Ishikawa (cell line): ENCODE results near the gene ZNF316.

Source experiments
- CEBPB ChIP-seq: IDR thresholded peaks from 2 replicates; pipeline ENCODE4 v1.6.1; 2012
- CREB1 ChIP-seq: IDR thresholded peaks from 2 replicates; pipeline ENCODE4 v1.6.1; 2012; ENCODE audit warnings: low read depth
- EGR1 ChIP-seq: IDR thresholded peaks from 2 replicates; pipeline ENCODE4 v1.6.1; 2012
- EP300 ChIP-seq: IDR thresholded peaks from 2 replicates; pipeline ENCODE4 v1.6.1; 2012; ENCODE audit warnings: borderline replicate concordance
- FOXM1 ChIP-seq: IDR thresholded peaks from 2 replicates; pipeline ENCODE4 v1.6.1; 2012; ENCODE audit warnings: low read depth, borderline replicate concordance
- NFIC ChIP-seq: IDR thresholded peaks from 2 replicates; pipeline ENCODE4 v1.6.1; 2012
- RAD21 ChIP-seq: IDR thresholded peaks from 2 replicates; pipeline ENCODE4 v1.6.1; 2012; ENCODE audit warnings: low read depth
- REST ChIP-seq: IDR thresholded peaks from 2 replicates; pipeline ENCODE4 v1.6.1; 2012; ENCODE audit warnings: low read depth, mild to moderate bottlenecking
- TAF1 ChIP-seq: IDR thresholded peaks from 2 replicates; pipeline ENCODE4 v1.6.1; 2012; ENCODE audit warnings: low read depth, mild to moderate bottlenecking
- TCF12 ChIP-seq: IDR thresholded peaks from 2 replicates; pipeline ENCODE4 v1.6.1; 2012; ENCODE audit warnings: low read depth
- TEAD4 ChIP-seq: IDR thresholded peaks from 2 replicates; pipeline ENCODE4 v1.6.1; 2012
- YY1 ChIP-seq: IDR thresholded peaks from 2 replicates; pipeline ENCODE4 v1.6.1; 2012; ENCODE audit warnings: low read depth
- ZBTB7A ChIP-seq: IDR thresholded peaks from 2 replicates; pipeline ENCODE4 v1.6.1; 2012; ENCODE audit warnings: low read depth
- TF ChIP-seq, protein P1 (sequence below): IDR thresholded peaks from 2 replicates; pipeline ENCODE4 v1.6.1; 2012
- TF ChIP-seq, protein P2 (sequence below): IDR thresholded peaks from 2 replicates; pipeline ENCODE4 v1.6.1; 2012

Gene ZNF316

DNA sequence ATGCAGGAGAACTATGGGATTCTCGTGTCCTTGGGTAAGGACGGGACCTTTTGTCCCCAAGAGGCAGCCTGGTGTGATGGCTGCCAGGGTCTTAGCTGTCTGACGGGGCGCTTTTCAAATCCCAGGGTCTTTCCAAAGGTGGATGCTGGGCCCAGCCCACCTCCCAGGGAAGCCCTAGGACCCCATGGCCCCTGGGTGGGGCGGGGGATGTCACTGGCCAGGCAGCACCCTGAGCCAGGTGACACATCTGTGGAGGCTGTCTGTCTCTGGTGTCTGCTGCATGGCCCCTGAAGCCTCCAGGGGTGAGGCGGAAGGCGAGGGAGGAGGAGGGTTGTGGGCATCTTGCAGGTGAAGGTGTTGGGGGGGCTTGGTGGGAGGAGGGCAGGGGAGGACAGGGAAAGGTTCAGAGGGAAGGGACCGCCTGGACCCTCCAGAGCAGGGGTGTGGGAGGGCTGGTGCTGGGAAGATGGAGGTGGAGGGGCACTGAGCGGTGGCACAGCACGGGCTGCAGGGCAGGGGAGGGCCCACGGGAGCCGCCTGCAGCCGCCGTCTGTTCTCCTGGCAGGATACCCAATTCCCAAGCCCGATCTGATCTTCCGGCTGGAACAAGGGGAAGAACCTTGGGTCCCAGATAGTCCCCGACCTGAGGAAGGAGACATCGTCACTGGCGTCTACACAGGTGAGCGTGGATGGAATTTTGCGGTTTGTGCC lies 7.0 kb downstream of the ZNF316 start:
- TF ChIP-seq, protein P1, sequence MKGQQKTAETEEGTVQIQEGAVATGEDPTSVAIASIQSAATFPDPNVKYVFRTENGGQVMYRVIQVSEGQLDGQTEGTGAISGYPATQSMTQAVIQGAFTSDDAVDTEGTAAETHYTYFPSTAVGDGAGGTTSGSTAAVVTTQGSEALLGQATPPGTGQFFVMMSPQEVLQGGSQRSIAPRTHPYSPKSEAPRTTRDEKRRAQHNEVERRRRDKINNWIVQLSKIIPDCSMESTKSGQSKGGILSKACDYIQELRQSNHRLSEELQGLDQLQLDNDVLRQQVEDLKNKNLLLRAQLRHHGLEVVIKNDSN, result no peak
- TF ChIP-seq EGR1 (no peak), CREB1 (no peak), TEAD4 (no peak)

DNA sequence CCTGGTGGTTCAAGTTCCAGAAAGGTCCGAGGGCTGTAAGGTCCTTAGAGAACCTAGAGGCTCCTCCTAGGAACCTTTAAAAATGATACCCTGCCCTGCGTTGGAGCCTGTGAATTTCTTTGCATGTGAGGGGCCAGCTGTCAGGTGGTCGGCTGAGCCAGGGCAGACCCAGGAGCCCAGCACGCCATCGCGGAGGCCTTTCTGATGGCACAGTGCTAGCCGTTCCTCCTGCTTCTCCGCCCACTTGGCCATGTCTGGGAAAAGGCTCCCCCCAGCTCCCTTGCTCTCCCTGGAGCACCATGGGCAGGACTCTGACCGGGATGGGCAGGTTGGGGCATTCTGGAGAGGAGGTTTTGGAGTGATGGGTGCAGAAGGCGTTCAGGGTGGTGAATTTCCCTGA lies 7.6 kb downstream of the ZNF316 start:
- TF ChIP-seq TCF12, result no peak
- no peak for TF ChIP-seq CREB1
- TF ChIP-seq YY1, result no peak
- TF ChIP-seq NFIC, result no peak
- no peak for TF ChIP-seq RAD21
- TF ChIP-seq, protein P2, sequence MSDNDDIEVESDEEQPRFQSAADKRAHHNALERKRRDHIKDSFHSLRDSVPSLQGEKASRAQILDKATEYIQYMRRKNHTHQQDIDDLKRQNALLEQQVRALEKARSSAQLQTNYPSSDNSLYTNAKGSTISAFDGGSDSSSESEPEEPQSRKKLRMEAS, result no peak
- TF ChIP-seq EP300, result no peak
- no peak for TF ChIP-seq TAF1
- no peak for TF ChIP-seq REST
- TF ChIP-seq TEAD4, result no peak
- no peak for TF ChIP-seq ZBTB7A
- no peak for TF ChIP-seq FOXM1

GRCh38 chr7:6646465-6646864 lies 9.3 kb downstream of the ZNF316 start:
- no peak for TF ChIP-seq ZBTB7A
- TF ChIP-seq EP300, result no peak
- no peak for TF ChIP-seq TCF12
- no peak for TF ChIP-seq RAD21

DNA sequence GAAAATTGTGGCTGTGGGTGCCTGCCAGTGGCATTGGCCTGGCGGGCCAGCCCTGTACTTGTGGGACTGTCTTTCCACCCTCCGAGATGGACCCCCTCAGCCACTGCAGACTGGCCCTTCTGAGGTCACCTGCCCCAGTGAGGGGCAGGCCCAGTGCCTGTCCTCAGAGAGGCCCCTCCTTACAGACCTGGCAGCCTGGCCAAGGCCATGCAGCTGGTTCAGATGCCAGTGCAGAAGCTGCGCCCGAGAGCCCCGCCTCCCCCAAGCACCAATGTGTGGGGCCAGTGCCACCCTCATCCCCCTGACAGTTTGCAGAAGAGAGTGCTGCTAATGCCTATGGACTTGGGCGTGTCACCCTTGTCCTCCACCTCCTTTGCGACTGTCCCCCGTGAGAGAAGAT lies 10.0 kb downstream of the ZNF316 start:
- TF ChIP-seq FOXM1 (no peak), NFIC (no peak), TAF1 (no peak), EGR1 (no peak), RAD21 (no peak), CREB1 (no peak), YY1 (no peak), CEBPB (no peak), EP300 (no peak), ZBTB7A (no peak), TEAD4 (no peak), REST (no peak), TCF12 (no peak)
- TF ChIP-seq, protein P2, result no peak
- TF ChIP-seq, protein P1, result no peak

DNA sequence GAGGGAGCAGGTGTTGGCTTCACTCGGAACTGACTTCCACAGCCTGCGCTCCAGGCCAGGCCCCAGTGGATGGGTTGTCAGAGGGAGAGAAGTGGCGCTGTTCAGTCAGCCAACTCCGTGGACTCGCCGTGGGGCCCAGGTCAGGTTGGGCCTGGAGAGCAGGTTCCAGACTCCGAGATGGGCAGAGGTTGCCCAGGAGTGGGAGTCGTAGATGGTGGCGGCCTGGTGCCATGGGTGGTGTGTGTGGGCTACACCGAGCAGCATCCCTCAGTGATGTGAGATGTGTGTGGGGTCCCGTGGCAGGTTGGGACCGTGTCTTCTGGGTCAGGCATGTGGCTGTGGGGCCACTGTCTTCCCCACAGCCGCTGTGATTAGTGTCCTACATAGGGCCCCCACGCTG lies 10.4 kb downstream of the ZNF316 start:
- TF ChIP-seq, protein P1, result no peak
- TF ChIP-seq FOXM1, result no peak
- no peak for TF ChIP-seq TCF12
- TF ChIP-seq TAF1, result no peak
- no peak for TF ChIP-seq EGR1
- no peak for TF ChIP-seq TEAD4
- no peak for TF ChIP-seq CEBPB
- TF ChIP-seq EP300, result no peak
- no peak for TF ChIP-seq CREB1
- no peak for TF ChIP-seq ZBTB7A
- no peak for TF ChIP-seq RAD21
